Esophagus muscularis mucosa (tissue), 4 donors: Measurements from ENCODE around the gene HEATR1. TPM values are rescaled to one million over a fixed set of nuclear protein-coding genes. Genes with fewer than 3 reads are reported as not detected.

Experiments
- DNase-seq: peaks from one replicate; pipeline ENCODE4 v3.0.0-alpha.2; 2017; ENCODE audit errors: extremely low spot score
- H3K27ac ChIP-seq, 4 donors: fragments of 200-600 bp; sonication (generic); replicated peaks in 1 of 4; 1 replicate in 3 of 4; 2 replicates in 1 of 4; pipeline ENCODE4 v1.5.1; 2016 to 2019; ENCODE audit warnings: mild to moderate bottlenecking in 1 of 4
- H3K27me3 ChIP-seq, 4 donors: fragments of 200-600 bp; sonication (generic); one replicate each; pipeline versions ENCODE4 v1.5.1 to v1.6.0; 2016 to 2019
- H3K36me3 ChIP-seq, 4 donors: fragments of 200-600 bp; sonication (generic); one replicate each; pipeline ENCODE4 v1.5.1; 2016 to 2019
- H3K4me1 ChIP-seq, 4 donors: fragments of 200-600 bp; sonication (generic); one replicate each; pipeline ENCODE4 v1.5.1; 2016 to 2019
- H3K4me3 ChIP-seq, 4 donors: fragments of 200-600 bp; sonication (generic); 1 replicate in 2 of 4; 2 replicates in 2 of 4; pipeline ENCODE4 v1.5.1; 2016 to 2019; ENCODE audit warnings: mild to moderate bottlenecking in 4 of 4, moderate library complexity in 1 of 4
- H3K9me3 ChIP-seq, 4 donors: fragments of 200-600 bp; sonication (generic); 1 replicate in 3 of 4; 2 replicates in 1 of 4; pipeline ENCODE4 v1.5.1; 2016 to 2019
- EP300 ChIP-seq: sonication (generic); formaldehyde crosslinking; IDR thresholded peaks from one replicate; pipeline ENCODE4 v1.6.1; 2017; ENCODE audit warnings: antibody characterized with exemption
- POLR2A ChIP-seq: fragments of 450-650 bp; IDR thresholded peaks from one replicate; pipeline ENCODE4 v1.6.1; 2017; ENCODE audit warnings: antibody characterized with exemption, moderate library complexity, mild to moderate bottlenecking, low read depth
- POLR2AphosphoS5 ChIP-seq, 2 donors: sonication (generic); formaldehyde crosslinking; IDR thresholded peaks; one replicate each; pipeline ENCODE4 v1.6.1; 2017; ENCODE audit warnings: antibody characterized with exemption in 2 of 2
- WGBS: methylation state at CpG from one replicate; pipeline ENCODE4 v1.1.5; 2018; 5-methylcytosine and 5-hydroxymethylcytosine counted together
- intact Hi-C: fragments of 100-400 bp; cut with DNase I; formaldehyde crosslinking; loops from one replicate; pipeline ENCODE4 v1.15.1; 2023
- total RNA-seq, 4 donors: library from RNA; depleted of rRNA; stranded (reverse); fragments of >200 nt; gene quantifications; one replicate each; pipeline versions ENCODE4 v1.1.0 to v1.2.1, GENCODE V29; 2016
- TF ChIP-seq, protein P1 (sequence below), 3 experiments: fragments of 200-600 bp in 2 of 3; fragments of 450-650 bp in 1 of 3; sonication (generic) in 2 of 3; IDR thresholded peaks; one replicate each; pipeline ENCODE4 v1.5.1; 2017 to 2019; ENCODE audit warnings: antibody characterized with exemption in 3 of 3, mild to moderate bottlenecking in 2 of 3, moderate library complexity in 1 of 3

Gene HEATR1
- total RNA-seq, 4 donors from 2014 or later: 15.2 to 17.2 (median 16.3) TPM

DNA sequence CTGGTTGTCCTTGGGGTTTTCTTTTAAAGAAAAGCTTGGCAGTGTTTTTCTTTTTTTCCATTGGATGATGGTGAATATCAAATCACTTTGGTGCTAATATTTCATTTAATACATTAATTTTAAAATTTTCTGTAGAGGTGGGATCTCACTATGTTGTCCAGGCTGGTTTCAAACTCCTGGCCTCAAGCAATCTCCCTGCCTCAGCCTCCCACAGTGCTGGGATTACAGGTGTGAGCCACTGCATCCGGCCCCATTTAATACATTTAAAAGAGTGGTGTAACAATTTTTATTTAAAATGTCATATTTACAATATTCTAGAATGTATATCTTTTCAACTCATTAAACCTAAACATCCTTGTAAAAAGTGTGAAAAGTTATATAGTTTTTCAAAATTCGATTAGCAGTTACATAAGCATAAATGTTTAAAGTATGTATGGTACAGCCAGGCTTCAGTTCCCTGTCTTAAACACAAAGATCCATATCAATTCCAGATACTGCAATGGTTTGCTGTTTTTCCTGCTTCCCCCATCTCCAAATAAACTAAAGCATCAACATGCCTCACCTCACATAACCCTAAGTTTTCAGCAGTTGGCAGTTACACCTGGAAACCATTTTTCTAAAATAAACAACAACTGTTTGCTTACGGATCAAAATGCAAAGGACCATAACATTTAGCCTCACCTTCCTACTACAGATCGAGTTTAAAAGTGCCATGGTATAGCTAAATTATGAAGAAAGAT, 89.4 kb downstream of the HEATR1 start:
- intact Hi-C loops: no loop called here
- TF ChIP-seq POLR2AphosphoS5 (IDR thresholded peaks at IDR 0.05): no peak
- no peak for TF ChIP-seq POLR2A
- TF ChIP-seq, protein P1, sequence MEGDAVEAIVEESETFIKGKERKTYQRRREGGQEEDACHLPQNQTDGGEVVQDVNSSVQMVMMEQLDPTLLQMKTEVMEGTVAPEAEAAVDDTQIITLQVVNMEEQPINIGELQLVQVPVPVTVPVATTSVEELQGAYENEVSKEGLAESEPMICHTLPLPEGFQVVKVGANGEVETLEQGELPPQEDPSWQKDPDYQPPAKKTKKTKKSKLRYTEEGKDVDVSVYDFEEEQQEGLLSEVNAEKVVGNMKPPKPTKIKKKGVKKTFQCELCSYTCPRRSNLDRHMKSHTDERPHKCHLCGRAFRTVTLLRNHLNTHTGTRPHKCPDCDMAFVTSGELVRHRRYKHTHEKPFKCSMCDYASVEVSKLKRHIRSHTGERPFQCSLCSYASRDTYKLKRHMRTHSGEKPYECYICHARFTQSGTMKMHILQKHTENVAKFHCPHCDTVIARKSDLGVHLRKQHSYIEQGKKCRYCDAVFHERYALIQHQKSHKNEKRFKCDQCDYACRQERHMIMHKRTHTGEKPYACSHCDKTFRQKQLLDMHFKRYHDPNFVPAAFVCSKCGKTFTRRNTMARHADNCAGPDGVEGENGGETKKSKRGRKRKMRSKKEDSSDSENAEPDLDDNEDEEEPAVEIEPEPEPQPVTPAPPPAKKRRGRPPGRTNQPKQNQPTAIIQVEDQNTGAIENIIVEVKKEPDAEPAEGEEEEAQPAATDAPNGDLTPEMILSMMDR (IDR thresholded peaks at IDR 0.05): no peak
- no peak for TF ChIP-seq EP300
- no peaks in the 10 kb centered on the region for H3K4me1 ChIP-seq
- H3K9me3 ChIP-seq: no peaks in the 10 kb centered on the region
- no peak for DNase-seq
- H3K4me3 ChIP-seq: no peak overlapping the region
- no peaks in the 10 kb centered on the region for H3K36me3 ChIP-seq
- H3K27me3 ChIP-seq: no peaks in the 10 kb centered on the region
- H3K27ac ChIP-seq: no peak overlapping the region
- WGBS: 75% methylated on average over 4 of the region's 4 CpGs

DNA sequence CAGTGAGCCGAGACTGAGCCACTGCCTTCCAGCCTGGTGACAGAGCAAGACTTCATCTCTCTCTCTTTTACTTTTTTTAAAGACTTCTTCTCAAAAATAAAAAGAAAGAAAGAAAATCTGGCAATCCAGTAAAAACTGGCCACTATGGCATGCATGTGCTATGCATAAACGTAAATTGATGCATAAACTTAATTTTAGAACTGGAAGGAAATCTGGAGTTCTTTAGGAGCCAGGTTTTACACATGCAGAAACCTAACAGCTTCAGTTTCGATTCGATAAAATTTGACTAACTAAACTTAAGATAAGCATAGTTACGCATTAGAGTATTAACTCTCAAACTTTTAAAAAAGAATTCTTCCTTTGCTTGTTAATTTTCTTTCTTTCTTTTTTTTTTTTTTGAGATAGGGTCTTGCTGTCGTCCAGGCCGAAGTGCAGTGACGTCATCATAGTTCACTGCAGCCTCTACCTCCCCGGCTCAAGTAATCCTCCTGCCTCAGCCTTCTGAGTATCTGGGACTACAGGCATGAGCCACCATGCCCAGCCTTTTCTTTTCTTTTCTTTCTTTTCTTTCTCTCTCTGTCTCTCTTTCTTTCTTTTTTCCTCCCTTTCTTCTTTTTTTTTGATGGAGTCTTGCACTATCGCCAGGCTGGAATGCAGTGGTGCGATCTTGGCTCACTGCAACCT, 92.4 kb downstream of the HEATR1 start:
- intact Hi-C loops: no loop called here
- Histone ChIP-seq H3K9me3 (no peaks in the 10 kb centered on the region), H3K36me3 (no peaks in the 10 kb centered on the region), H3K4me1 (no peaks in the 10 kb centered on the region), H3K27me3 (no peaks in the 10 kb centered on the region), H3K27ac (no peak overlapping the region), H3K4me3 (no peak overlapping the region)
- no peak for TF ChIP-seq POLR2A
- no peak for TF ChIP-seq EP300
- TF ChIP-seq, protein P1 (IDR thresholded peaks at IDR 0.05): no peak
- TF ChIP-seq POLR2AphosphoS5 (IDR thresholded peaks at IDR 0.05): no peak
- 90% methylated on average over 11 of the region's 11 CpGs for WGBS
- DNase-seq: no peak

DNA sequence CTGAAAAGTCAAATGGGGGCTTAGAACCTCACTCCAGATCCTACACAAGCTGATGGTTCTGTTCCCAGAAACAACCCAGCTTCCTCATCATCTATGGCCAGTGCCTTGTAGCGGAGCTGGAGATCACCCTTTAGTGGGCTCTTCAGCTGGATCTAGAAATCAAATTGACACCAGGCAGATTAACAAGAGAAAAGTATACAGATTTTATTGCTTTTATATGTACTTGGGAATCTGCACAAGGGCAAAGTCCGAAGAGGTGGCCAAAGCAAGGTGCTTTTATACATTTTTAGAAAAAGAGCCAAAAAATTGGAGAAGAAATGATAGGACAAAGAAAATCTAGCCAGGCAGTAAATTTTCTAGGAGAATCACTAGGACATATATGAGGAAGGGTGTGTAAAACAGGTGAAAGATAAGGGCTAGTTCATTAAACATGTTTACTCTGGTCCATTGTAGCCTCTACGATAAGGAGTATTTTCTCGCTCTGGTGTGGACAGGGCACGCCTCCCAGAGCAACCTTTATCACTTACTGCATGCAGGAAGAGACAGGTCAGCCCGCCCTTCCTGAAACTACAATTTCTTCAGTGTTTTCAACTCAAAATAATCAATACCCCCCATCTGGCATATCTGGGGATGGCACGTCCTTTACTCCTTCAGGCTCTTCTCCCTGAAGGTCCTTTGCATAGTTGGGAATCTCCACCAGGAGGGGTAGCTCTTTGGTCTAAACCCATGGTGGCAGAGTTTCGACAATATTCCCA, 94.5 kb downstream of the HEATR1 start:
- 98% methylated on average over 8 of the region's 8 CpGs for WGBS
- H3K4me3 ChIP-seq: no peak overlapping the region
- no peaks in the 10 kb centered on the region for H3K4me1 ChIP-seq
- H3K36me3 ChIP-seq: no peaks in the 10 kb centered on the region
- no peak for DNase-seq
- H3K27me3 ChIP-seq: no peaks in the 10 kb centered on the region
- H3K9me3 ChIP-seq: no peaks in the 10 kb centered on the region
- intact Hi-C loops: no loop called here
- TF ChIP-seq POLR2A (no peak), EP300 (no peak), POLR2AphosphoS5 (IDR thresholded peaks at IDR 0.05) (no peak)
- TF ChIP-seq, protein P1 (IDR thresholded peaks at IDR 0.05): no peak
- H3K27ac ChIP-seq: no peak overlapping the region

DNA sequence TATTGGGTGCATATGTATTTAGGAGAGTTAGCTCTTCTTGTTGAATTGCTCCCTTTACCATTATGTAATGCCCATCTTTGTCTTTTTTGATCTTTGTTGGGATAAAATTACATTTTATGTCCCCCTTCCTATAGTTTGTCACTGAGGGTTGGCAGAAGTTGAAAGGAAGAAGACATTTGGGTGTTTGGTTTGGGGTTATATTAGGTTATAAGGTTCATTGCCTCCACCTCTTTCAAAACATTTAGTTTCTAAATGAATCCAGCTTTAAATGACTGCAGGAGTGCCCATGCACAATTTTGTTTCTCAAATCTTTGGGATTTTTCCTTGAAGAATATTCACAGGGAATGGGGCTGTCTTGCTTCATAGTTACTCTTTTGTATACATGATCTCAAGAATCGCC, 95.1 kb downstream of the HEATR1 start:
- no peak overlapping the region for H3K27ac ChIP-seq
- WGBS: 84% methylated on average over 1 of the region's 1 CpG
- TF ChIP-seq, protein P1 (IDR thresholded peaks at IDR 0.05): no peak
- TF ChIP-seq POLR2AphosphoS5 (IDR thresholded peaks at IDR 0.05) (no peak), POLR2A (no peak), EP300 (no peak)
- DNase-seq: no peak
- no peaks in the 10 kb centered on the region for H3K36me3 ChIP-seq
- H3K27me3 ChIP-seq: no peaks in the 10 kb centered on the region
- H3K9me3 ChIP-seq: no peaks in the 10 kb centered on the region
- H3K4me1 ChIP-seq: no peaks in the 10 kb centered on the region
- intact Hi-C loops: no loop called here
- H3K4me3 ChIP-seq: no peak overlapping the region
